MG63 (cell line): ENCODE measurements around the gene EIF4E1B. TPM values are rescaled to one million over a fixed set of nuclear protein-coding genes. Genes with fewer than 3 reads are reported as not detected.
"Not testable (repeated sequence)": the region's sequence is repeated elsewhere in the genome, so short reads cannot be mapped to it uniquely, and the experiment has no call there.

Source experiments
- DNase-seq: peaks from one replicate; pipeline ENCODE4 v3.0.0-alpha.2; 2020
- H3K27me3 ChIP-seq: fragments of 250-450 bp; sonication (Bioruptor Pico); 2 replicates; pipeline ENCODE4 v1.5.1; 2020; ENCODE audit warnings: mild to moderate bottlenecking, moderate library complexity
- H3K36me3 ChIP-seq: fragments of 250-450 bp; sonication (Bioruptor Pico); 2 replicates; pipeline ENCODE4 v1.5.1; 2020; ENCODE audit warnings: mild to moderate bottlenecking, moderate library complexity
- H3K4me3 ChIP-seq: fragments of 250-450 bp; sonication (Bioruptor Pico); 2 replicates; pipeline ENCODE4 v1.5.1; 2020; ENCODE audit warnings: mild to moderate bottlenecking, moderate library complexity
- H3K9me3 ChIP-seq: fragments of 250-450 bp; sonication (Bioruptor Pico); 2 replicates; pipeline ENCODE4 v1.5.1; 2020; ENCODE audit warnings: mild to moderate bottlenecking, moderate library complexity
- total RNA-seq: library from RNA; depleted of rRNA; stranded (reverse); fragments of >200 nt; shearing (Covaris generic); gene quantifications from 2 replicates; pipeline ENCODE4 v1.2.3, GENCODE V29; 2014; ENCODE audit warnings: low replicate concordance; rRNA removed

The EIF4E1B gene
- total RNA-seq = not detected in 2 replicates

- Histone ChIP-seq H3K9me3 (no peaks in the 10 kb centered on the region), H3K36me3 (no peaks in the 10 kb centered on the region), H3K27me3 (peaks cover 12% of the 10 kb centered on the region), H3K4me3 (peak within 1 kb of the TSS; percentile 27)
- peak; percentile 76 for DNase-seq
Observed at GRCh38 chr5:176629853-176630680, at the start of gene EIF4E1B, which contains the start of gene SNCB. Gene EIF4E1B, plus strand, starts transcription at chr5:176630675. Its CDS starts 12,113 bp downstream, at chr5:176642788. Gene SNCB, minus strand, starts transcription at chr5:176630534. Its CDS starts 880 bp downstream, at chr5:176629654.

GRCh38 chr5:176581361-176581760, 49.1 kb upstream of the EIF4E1B start:
- Histone ChIP-seq H3K27me3 (no peaks in the 10 kb centered on the region), H3K9me3 (peaks cover 24% of the 10 kb centered on the region), H3K36me3 (no peaks in the 10 kb centered on the region), H3K4me3 (no peak overlapping the region)
- no peak for DNase-seq

GRCh38 chr5:176583076-176583475, 47.4 kb upstream of the EIF4E1B start:
- DNase-seq = no peak
- Histone ChIP-seq H3K36me3 (no peaks in the 10 kb centered on the region), H3K27me3 (no peaks in the 10 kb centered on the region)

GRCh38 chr5:176587398-176587797, 43.1 kb upstream of the EIF4E1B start:
- no peaks in the 10 kb centered on the region for H3K27me3 ChIP-seq

More at GRCh38 chr5:176583076-176583475, 47.4 kb upstream of the EIF4E1B start:
- H3K4me3 ChIP-seq = no peak overlapping the region
- peaks cover 28% of the 10 kb centered on the region for H3K9me3 ChIP-seq

GRCh38 chr5:176588297-176588696, 42.2 kb upstream of the EIF4E1B start:
- Histone ChIP-seq H3K27me3 (no peaks in the 10 kb centered on the region), H3K9me3 (peaks cover 31% of the 10 kb centered on the region), H3K36me3 (no peaks in the 10 kb centered on the region; the same call in 1 of the 2 replicates), H3K4me3 (no peak overlapping the region)
- DNase-seq = no peak

More at GRCh38 chr5:176587398-176587797, 43.1 kb upstream of the EIF4E1B start:
- Histone ChIP-seq H3K9me3 (peaks cover 31% of the 10 kb centered on the region), H3K4me3 (no peak overlapping the region), H3K36me3 (no peaks in the 10 kb centered on the region)
- DNase-seq = no peak

- H3K27me3 ChIP-seq = no peaks in the 10 kb centered on the region
- DNase-seq = no peak
- H3K36me3 ChIP-seq = no peaks in the 10 kb centered on the region; the same call in 1 of the 2 replicates
- H3K4me3 ChIP-seq = no peak overlapping the region
- peaks cover 28% of the 10 kb centered on the region for H3K9me3 ChIP-seq
Observed at GRCh38 chr5:176589039-176589769, 41.3 kb upstream of the EIF4E1B start.

- Histone ChIP-seq H3K4me3 (no peak overlapping the region), H3K9me3 (peaks cover 19% of the 10 kb centered on the region), H3K27me3 (no peaks in the 10 kb centered on the region), H3K36me3 (no peaks in the 10 kb centered on the region; the same call in 1 of the 2 replicates)
- DNase-seq = no peak
Observed at GRCh38 chr5:176590035-176590717, 40.3 kb upstream of the EIF4E1B start.

GRCh38 chr5:176591667-176592066, 38.8 kb upstream of the EIF4E1B start:
- not testable (repeated sequence) for H3K9me3 ChIP-seq, H3K27me3 ChIP-seq, H3K4me3 ChIP-seq, H3K36me3 ChIP-seq, DNase-seq

GRCh38 chr5:176592573-176592972, 37.9 kb upstream of the EIF4E1B start:
- Histone ChIP-seq H3K4me3 (no peak overlapping the region), H3K27me3 (no peaks in the 10 kb centered on the region), H3K36me3 (no peaks in the 10 kb centered on the region; the same call in 1 of the 2 replicates), H3K9me3 (peaks cover 3% of the 10 kb centered on the region; the same call in 1 of the 2 replicates)
- no peak for DNase-seq

GRCh38 chr5:176593273-176593869, 37.1 kb upstream of the EIF4E1B start:
- Histone ChIP-seq H3K4me3 (no peak overlapping the region), H3K9me3 (peaks cover 3% of the 10 kb centered on the region; the same call in 1 of the 2 replicates), H3K27me3 (no peaks in the 10 kb centered on the region), H3K36me3 (peaks cover 1% of the 10 kb centered on the region)
- DNase-seq = no peak

- peaks cover 3% of the 10 kb centered on the region; the same call in 1 of the 2 replicates for H3K9me3 ChIP-seq
- DNase-seq = no peak
- no peak overlapping the region for H3K4me3 ChIP-seq
- no peaks in the 10 kb centered on the region for H3K27me3 ChIP-seq
- peaks cover 10% of the 10 kb centered on the region for H3K36me3 ChIP-seq
Observed at GRCh38 chr5:176594554-176594953, 35.9 kb upstream of the EIF4E1B start.

GRCh38 chr5:176595386-176595943, 35.0 kb upstream of the EIF4E1B start:
- H3K27me3 ChIP-seq = no peaks in the 10 kb centered on the region
- no peak for DNase-seq
- peaks cover 10% of the 10 kb centered on the region for H3K36me3 ChIP-seq
- no peak overlapping the region for H3K4me3 ChIP-seq
- H3K9me3 ChIP-seq = peaks cover 3% of the 10 kb centered on the region; the same call in 1 of the 2 replicates

- Histone ChIP-seq H3K4me3 (no peak overlapping the region), H3K36me3 (peaks cover 10% of the 10 kb centered on the region), H3K27me3 (no peaks in the 10 kb centered on the region), H3K9me3 (peaks cover 2% of the 10 kb centered on the region; the same call in 1 of the 2 replicates)
- DNase-seq = no peak
Observed at GRCh38 chr5:176596069-176596644, 34.3 kb upstream of the EIF4E1B start.

GRCh38 chr5:176596689-176597416, 33.6 kb upstream of the EIF4E1B start:
- no peaks in the 10 kb centered on the region for H3K27me3 ChIP-seq
- peaks cover 10% of the 10 kb centered on the region for H3K36me3 ChIP-seq
- no peak for DNase-seq
- no peak overlapping the region for H3K4me3 ChIP-seq
- no peaks in the 10 kb centered on the region for H3K9me3 ChIP-seq
